SIG-M5 treated with dmso at 0.1 percent for 504 hours (cell line): ENCODE data around the gene KCNJ15.

Source experiments
- DNase-seq: peaks from one replicate; lab custom pipeline; 2025; ENCODE audit not compliant: unreplicated experiment; lab: John Stamatoyannopoulos, UW

KCNJ15 gene

GRCh38 chr21:38325216-38325615 lies 68.4 kb downstream of the KCNJ15 start:
- no peak for DNase-seq

- DNase-seq = no peak
Measured at GRCh38 chr21:38325731-38326420, 69.1 kb downstream of the KCNJ15 start.

DNA sequence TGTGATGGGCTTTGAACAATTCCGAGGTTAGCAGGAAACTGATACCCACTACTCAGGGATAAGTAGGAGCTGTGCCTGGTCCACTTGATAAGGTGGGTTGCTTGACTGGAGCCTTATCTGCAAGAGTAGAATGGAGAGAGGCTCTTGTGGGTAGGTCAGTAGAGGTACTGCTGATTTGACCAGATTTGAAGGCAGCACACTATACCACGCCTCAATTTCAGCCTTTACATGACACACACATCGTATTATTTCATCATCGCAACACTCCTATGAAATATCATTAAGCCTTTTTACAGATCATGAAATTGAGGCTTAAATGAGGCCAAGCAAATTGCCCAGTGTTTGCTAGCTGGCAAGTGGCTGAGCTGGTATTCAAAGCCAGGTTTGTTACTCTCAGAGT lies 69.6 kb downstream of the KCNJ15 start:
- no peak for DNase-seq

- DNase-seq = no peak
Measured at GRCh38 chr21:38326899-38327298, 70.1 kb downstream of the KCNJ15 start.

DNA sequence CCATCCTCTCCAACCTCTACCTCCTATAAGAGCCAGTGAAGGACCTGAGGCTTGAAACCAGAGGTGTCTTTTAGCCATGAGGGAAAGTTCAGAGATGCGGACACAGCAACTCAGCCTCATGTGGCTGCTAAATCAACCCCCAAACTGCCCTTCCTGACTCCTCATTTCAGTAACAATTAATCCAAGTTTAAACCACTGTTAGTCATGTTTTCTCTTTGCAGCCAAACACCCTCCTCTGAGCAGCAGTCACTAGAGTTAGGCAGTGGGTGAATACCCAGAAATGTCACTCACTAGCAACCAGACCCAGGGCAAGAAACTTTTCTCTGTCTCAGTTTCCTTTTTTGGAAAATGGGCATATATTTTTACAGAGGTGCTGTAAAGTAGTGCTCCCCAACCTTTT lies 71.2 kb downstream of the KCNJ15 start:
- no peak for DNase-seq

GRCh38 chr21:38329162-38329561 lies 72.4 kb downstream of the KCNJ15 start:
- no peak for DNase-seq

DNA sequence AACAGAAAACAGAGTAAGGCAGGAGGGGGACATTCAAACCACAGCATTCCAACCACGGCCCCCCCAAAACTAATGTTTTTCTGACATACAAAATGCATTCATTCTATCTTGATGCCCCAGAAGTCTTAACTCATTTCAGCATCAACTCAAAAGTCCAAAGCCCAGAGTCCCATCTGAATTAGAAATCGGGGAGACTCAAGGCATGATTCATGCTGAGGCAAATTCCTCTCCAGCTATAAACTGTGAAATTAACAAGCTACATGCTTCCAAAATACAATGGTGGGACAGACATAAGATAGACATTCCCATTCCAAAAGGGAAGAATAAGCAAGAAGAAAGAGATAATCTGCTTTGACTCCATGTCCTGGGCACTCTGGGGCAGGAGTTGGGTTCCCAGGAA lies 73.9 kb downstream of the KCNJ15 start:
- DNase-seq = no peak

GRCh38 chr21:38333301-38334272 lies 76.8 kb downstream of the KCNJ15 start:
- DNase-seq = peak; percentile 22

GRCh38 chr21:38334866-38335265 lies 78.1 kb downstream of the KCNJ15 start:
- DNase-seq = no peak

- DNase-seq = no peak
Measured at GRCh38 chr21:38337793-38338192, 81.0 kb downstream of the KCNJ15 start.

GRCh38 chr21:38340131-38340530 lies 83.3 kb downstream of the KCNJ15 start:
- DNase-seq = no peak

GRCh38 chr21:38341546-38342012 lies 84.8 kb downstream of the KCNJ15 start:
- DNase-seq = no peak

- no peak for DNase-seq
Measured at GRCh38 chr21:38342739-38343138, 85.9 kb downstream of the KCNJ15 start.

- peak; percentile 40 for DNase-seq
Measured at GRCh38 chr21:38343691-38344090, 86.9 kb downstream of the KCNJ15 start.

DNA sequence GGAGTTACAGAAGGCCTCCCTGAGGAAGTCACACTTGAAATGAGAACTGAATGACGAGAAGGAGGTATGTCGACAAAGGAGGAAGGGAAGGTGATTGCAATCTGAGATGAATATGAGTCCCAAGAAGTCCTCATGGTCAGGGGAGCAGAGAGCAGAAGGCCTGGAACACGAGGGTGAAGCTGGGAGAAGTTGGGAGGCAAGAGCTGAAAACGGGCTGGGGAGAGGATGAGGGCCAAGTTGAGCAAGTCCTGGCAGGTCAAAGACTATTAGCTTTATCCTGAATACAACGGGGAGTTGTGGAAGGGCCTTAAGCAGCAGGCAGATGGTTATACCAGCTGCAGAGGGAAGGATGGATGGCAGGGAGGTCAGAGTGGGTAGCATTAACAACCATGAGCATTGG lies 89.5 kb downstream of the KCNJ15 start:
- no peak for DNase-seq

DNA sequence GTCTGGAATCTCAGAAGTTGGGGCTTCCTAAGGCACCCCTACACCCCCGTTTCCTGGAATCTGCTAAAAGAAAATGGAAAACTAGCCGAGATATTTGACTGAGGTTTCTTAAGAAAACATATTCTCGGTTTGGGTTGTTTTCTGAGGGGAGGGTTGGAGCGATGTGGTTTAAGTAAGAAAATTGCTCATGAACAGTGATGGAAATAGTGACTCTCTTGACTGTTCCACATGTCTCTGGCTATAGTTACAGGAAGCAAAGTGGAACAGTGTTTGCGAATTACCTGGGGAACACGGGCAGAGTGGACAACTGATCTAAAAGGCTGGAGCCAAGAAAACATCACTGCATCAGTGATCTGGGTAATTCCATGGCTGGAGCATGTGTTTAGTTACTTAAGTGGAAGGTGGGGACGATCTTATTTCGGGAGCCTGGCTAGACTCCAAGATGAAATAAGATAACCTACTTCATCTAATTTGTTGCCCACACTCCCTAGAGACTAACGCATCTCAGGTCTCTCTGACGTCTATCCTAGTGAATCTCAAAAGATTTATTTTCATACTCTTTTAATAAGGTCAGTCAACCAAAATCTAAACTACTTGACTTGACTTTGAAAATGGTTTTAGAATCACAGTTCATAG lies 92.4 kb downstream of the KCNJ15 start:
- no peak for DNase-seq

GRCh38 chr21:38349977-38350376 lies 93.2 kb downstream of the KCNJ15 start:
- DNase-seq = no peak

GRCh38 chr21:38350684-38351083 lies 93.9 kb downstream of the KCNJ15 start:
- DNase-seq = no peak

DNA sequence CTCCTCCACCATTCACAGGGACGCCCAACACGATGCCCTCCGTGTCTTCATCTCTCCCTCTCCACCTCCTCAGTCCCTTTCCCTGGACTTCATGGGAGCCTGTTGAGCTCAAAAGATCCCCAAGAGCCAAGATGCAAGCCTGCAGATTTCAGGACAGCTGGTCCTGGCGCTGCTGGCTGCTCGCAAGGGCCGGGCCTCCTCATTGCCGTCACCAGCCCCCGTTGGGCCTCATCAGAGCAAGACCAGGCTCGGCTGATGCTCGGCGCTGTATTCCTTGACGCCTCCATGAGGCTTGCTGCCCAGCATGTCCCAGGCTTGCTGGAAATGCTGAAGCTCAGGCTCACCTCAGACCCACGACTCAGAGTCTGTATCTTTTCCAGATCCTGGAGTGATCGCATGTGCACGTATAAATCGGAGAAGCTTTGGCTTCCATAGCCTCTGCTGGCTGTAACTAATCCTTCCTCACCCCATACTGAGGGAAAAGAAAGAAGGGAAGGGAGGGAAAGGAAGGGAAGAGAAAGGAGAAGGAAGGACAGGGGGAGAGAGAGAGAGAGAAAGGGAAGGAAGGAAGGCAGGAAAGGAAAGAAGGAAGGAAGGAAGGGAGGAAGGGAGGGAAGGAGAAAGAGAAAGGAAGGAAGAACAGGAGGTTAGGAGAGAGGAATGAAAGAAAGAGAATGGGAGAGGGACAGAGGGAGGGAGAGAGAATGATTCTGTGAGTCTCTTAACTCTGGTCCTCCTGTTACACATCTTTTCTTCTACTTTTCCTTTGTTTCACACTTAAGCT lies 94.6 kb downstream of the KCNJ15 start:
- DNase-seq = no peak

GRCh38 chr21:38351961-38352521 lies 95.2 kb downstream of the KCNJ15 start:
- DNase-seq = no peak
